Measurements from ENCODE around the gene MICOS13. TPM values are rescaled to one million over a fixed set of nuclear protein-coding genes. Genes with fewer than 3 reads are reported as not detected.
"Not testable (repeated sequence)": the region's sequence is repeated elsewhere in the genome, so short reads cannot be mapped to it uniquely, and the experiment has no call there.

Gene MICOS13
- total RNA-seq, 1 donor from 2014 or later: 7.5 TPM

DNA sequence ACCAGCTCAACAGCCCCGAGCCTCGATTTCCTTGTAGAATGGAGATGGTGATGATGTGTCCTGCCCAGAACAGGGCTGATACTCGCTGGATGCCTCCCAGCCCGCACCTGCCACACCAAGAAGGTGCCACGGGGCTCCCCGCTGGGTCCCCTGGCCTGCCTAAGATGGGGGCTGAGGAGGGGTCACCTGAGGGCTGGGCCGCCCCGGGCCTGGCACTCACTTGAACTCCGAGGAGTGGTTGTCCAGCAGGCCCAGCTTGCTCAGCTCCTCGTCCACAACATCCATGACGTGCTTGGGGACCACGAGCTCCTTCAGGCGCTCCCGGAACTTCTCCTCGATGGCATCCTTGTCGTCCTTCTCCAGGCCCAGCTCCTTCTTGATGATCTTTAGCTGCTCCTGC, 25.2 kb upstream of the MICOS13 start:
- H3K79me2 ChIP-seq (ENCODE audit: low read depth): no peaks in the 10 kb centered on the region
- no peaks in the 10 kb centered on the region for H3K27me3 ChIP-seq
- H3K9me3 ChIP-seq (ENCODE audit: low read depth): no peaks in the 10 kb centered on the region
- H3K4me1 ChIP-seq: no peaks in the 10 kb centered on the region
- Mint-ChIP-seq H3K36me3 (peaks cover 14% of the 10 kb centered on the region), H3K27me3 (ENCODE audit: insufficient read depth, low read depth) (peaks cover 3% of the 10 kb centered on the region), H3K27ac (no peak overlapping the region), H3K9me3 (peaks cover 5% of the 10 kb centered on the region), H3K4me1 (no peaks in the 10 kb centered on the region), H3K4me3 (no peak overlapping the region)
- no peak overlapping the region for H3K27ac ChIP-seq
- TF ChIP-seq, protein P1, sequence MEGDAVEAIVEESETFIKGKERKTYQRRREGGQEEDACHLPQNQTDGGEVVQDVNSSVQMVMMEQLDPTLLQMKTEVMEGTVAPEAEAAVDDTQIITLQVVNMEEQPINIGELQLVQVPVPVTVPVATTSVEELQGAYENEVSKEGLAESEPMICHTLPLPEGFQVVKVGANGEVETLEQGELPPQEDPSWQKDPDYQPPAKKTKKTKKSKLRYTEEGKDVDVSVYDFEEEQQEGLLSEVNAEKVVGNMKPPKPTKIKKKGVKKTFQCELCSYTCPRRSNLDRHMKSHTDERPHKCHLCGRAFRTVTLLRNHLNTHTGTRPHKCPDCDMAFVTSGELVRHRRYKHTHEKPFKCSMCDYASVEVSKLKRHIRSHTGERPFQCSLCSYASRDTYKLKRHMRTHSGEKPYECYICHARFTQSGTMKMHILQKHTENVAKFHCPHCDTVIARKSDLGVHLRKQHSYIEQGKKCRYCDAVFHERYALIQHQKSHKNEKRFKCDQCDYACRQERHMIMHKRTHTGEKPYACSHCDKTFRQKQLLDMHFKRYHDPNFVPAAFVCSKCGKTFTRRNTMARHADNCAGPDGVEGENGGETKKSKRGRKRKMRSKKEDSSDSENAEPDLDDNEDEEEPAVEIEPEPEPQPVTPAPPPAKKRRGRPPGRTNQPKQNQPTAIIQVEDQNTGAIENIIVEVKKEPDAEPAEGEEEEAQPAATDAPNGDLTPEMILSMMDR (IDR thresholded peaks at IDR 0.05): no peak
- TF ChIP-seq EZH2phosphoT487 (IDR thresholded peaks at IDR 0.05): no peak
- no peak for TF ChIP-seq EZH2 (IDR thresholded peaks at IDR 0.05)
- no peak overlapping the region for H3K9ac ChIP-seq
- H3K4me2 ChIP-seq: no peak overlapping the region
- no peaks in the 10 kb centered on the region for H3F3A ChIP-seq (ENCODE audit: low read depth)
- no peaks in the 10 kb centered on the region for H3K36me3 ChIP-seq
- no peak overlapping the region for H2AFZ ChIP-seq (replicated peaks)
- no peaks in the 10 kb centered on the region for H4K20me1 ChIP-seq (ENCODE audit: low read depth)
- H3K4me3 ChIP-seq: no peak overlapping the region
- DNase-seq (ENCODE audit: low spot score): no peak

- Histone ChIP-seq H3K79me2 (ENCODE audit: low read depth) (no peaks in the 10 kb centered on the region), H3K27me3 (no peaks in the 10 kb centered on the region), H3K9ac (no peak overlapping the region), H3F3A (ENCODE audit: low read depth) (no peaks in the 10 kb centered on the region), H3K4me2 (no peak overlapping the region), H4K20me1 (ENCODE audit: low read depth) (no peaks in the 10 kb centered on the region), H2AFZ (replicated peaks) (no peak overlapping the region), H3K4me3 (no peak overlapping the region), H3K27ac (no peak overlapping the region), H3K4me1 (no peaks in the 10 kb centered on the region), H3K9me3 (ENCODE audit: low read depth) (no peaks in the 10 kb centered on the region), H3K36me3 (no peaks in the 10 kb centered on the region)
- no peaks in the 10 kb centered on the region for H3K4me1 Mint-ChIP-seq
- no peak for DNase-seq (ENCODE audit: low spot score)
- H3K27ac Mint-ChIP-seq: no peak overlapping the region
- H3K36me3 Mint-ChIP-seq: peaks cover 15% of the 10 kb centered on the region
- H3K9me3 Mint-ChIP-seq: peaks cover 5% of the 10 kb centered on the region
- no peak overlapping the region for H3K4me3 Mint-ChIP-seq
- peaks cover 4% of the 10 kb centered on the region for H3K27me3 Mint-ChIP-seq (ENCODE audit: insufficient read depth, low read depth)
- TF ChIP-seq EZH2 (IDR thresholded peaks at IDR 0.05) (no peak), EZH2phosphoT487 (IDR thresholded peaks at IDR 0.05) (no peak)
- TF ChIP-seq, protein P1 (IDR thresholded peaks at IDR 0.05): no peak
These were observed 23.8 kb upstream of the MICOS13 start for GRCh38 chr19:5703819-5704818.

- not testable (repeated sequence) for H2AFZ ChIP-seq (replicated peaks); H3K27me3 Mint-ChIP-seq (ENCODE audit: insufficient read depth, low read depth); H3K79me2 ChIP-seq (ENCODE audit: low read depth); H3K4me3 Mint-ChIP-seq; H3K4me3 ChIP-seq; H3K27ac Mint-ChIP-seq; H3K4me2 ChIP-seq; H3K27me3 ChIP-seq; H3F3A ChIP-seq (ENCODE audit: low read depth); H3K9me3 ChIP-seq (ENCODE audit: low read depth); H3K4me1 Mint-ChIP-seq; H3K4me1 ChIP-seq; H3K36me3 ChIP-seq; DNase-seq (ENCODE audit: low spot score); H3K27ac ChIP-seq; H3K9ac ChIP-seq; H3K9me3 Mint-ChIP-seq; H4K20me1 ChIP-seq (ENCODE audit: low read depth)
- peaks cover 18% of the 10 kb centered on the region for H3K36me3 Mint-ChIP-seq
These were observed 21.7 kb upstream of the MICOS13 start for GRCh38 chr19:5702053-5702410.

GRCh38 chr19:5700455-5701092, 20.3 kb upstream of the MICOS13 start:
- peaks cover 19% of the 10 kb centered on the region for H4K20me1 ChIP-seq (ENCODE audit: low read depth)
- DNase-seq (ENCODE audit: low spot score): no peak
- H3F3A ChIP-seq (ENCODE audit: low read depth): peaks cover 9% of the 10 kb centered on the region
- H3K27me3 Mint-ChIP-seq (ENCODE audit: insufficient read depth, low read depth): peaks cover 5% of the 10 kb centered on the region
- TF ChIP-seq EZH2 (IDR thresholded peaks at IDR 0.05) (no peak), EZH2phosphoT487 (IDR thresholded peaks at IDR 0.05) (no peak)
- TF ChIP-seq, protein P1 (IDR thresholded peaks at IDR 0.05): no peak
- no peaks in the 10 kb centered on the region for H3K9me3 ChIP-seq (ENCODE audit: low read depth)
- no peak overlapping the region for H2AFZ ChIP-seq (replicated peaks)
- peaks cover 15% of the 10 kb centered on the region for H3K36me3 Mint-ChIP-seq
- no peak overlapping the region for H3K4me2 ChIP-seq
- H3K27ac Mint-ChIP-seq: no peak overlapping the region
- H3K4me3 Mint-ChIP-seq: no peak overlapping the region
- no peaks in the 10 kb centered on the region for H3K4me1 ChIP-seq
- H3K4me1 Mint-ChIP-seq: no peaks in the 10 kb centered on the region
- no peak overlapping the region for H3K27ac ChIP-seq
- no peaks in the 10 kb centered on the region for H3K27me3 ChIP-seq
- H3K4me3 ChIP-seq: no peak overlapping the region
- H3K9ac ChIP-seq: no peak overlapping the region
- H3K79me2 ChIP-seq (ENCODE audit: low read depth): no peaks in the 10 kb centered on the region
- no peaks in the 10 kb centered on the region for H3K36me3 ChIP-seq
- H3K9me3 Mint-ChIP-seq: peaks cover 5% of the 10 kb centered on the region
